Esophagus (tissue), 2 donors: Measurements from ENCODE around the gene ZNF846. TPM values are rescaled to one million over a fixed set of nuclear protein-coding genes. Genes with fewer than 3 reads are reported as not detected.

ENCODE experiments used
- H3K27ac ChIP-seq, 2 donors: one replicate each; pipeline ENCODE4 v1.5.1; 2013; ENCODE audit warnings: low read depth in 2 of 2, mild to moderate bottlenecking in 2 of 2, inconsistent platforms in 1 of 2, low read length in 1 of 2, moderate library complexity in 1 of 2
- H3K27me3 ChIP-seq, 2 donors: one replicate each; pipeline ENCODE4 v1.6.1; 2013; ENCODE audit warnings: low read length in 2 of 2, control low read depth in 1 of 2, mild to moderate bottlenecking in 1 of 2; ENCODE audit not compliant: insufficient read depth in 2 of 2, control insufficient read depth in 1 of 2
- H3K36me3 ChIP-seq, 2 donors: one replicate each; pipeline ENCODE4 v1.6.1; 2013; ENCODE audit warnings: low read length in 1 of 2; ENCODE audit not compliant: control insufficient read depth in 2 of 2, insufficient read depth in 2 of 2
- H3K4me1 ChIP-seq, 2 donors: one replicate each; pipeline ENCODE4 v1.6.1; 2013; ENCODE audit warnings: low read length in 1 of 2; ENCODE audit not compliant: control insufficient read depth in 2 of 2, insufficient read depth in 2 of 2
- H3K4me3 ChIP-seq, 2 donors: one replicate each; pipeline ENCODE4 v1.5.1; 2013; ENCODE audit warnings: low read length in 2 of 2, mild to moderate bottlenecking in 2 of 2, low read depth in 1 of 2, moderate library complexity in 1 of 2
- H3K9me3 ChIP-seq, 2 donors: one replicate each; pipeline ENCODE4 v1.6.1; 2013; ENCODE audit warnings: mild to moderate bottlenecking in 2 of 2, low read depth in 1 of 2, low read length in 1 of 2, moderate library complexity in 1 of 2; ENCODE audit not compliant: control insufficient read depth in 2 of 2, insufficient read depth in 1 of 2
- WGBS, 2 donors: extraction: QIAGEN DNeasy Blood & Tissue Kit; methylation state at CpG; one replicate each; pipeline ENCODE4 v1.1.7; 2013; 5-methylcytosine and 5-hydroxymethylcytosine counted together
- polyA plus RNA-seq, 2 donors: library from polyadenylated mRNA; stranded (reverse); fragments of 200-250 nt; gene quantifications; one replicate each; pipeline ENCODE4 v1.2.3, GENCODE V29; 2013
- donor health status: healthy with polysubstance abuse.
- donor health status: Bipolar disorder and iron deficiency.

The ZNF846 gene
- polyA plus RNA-seq, 2 donors: 8.4 to 17.5 TPM

DNA sequence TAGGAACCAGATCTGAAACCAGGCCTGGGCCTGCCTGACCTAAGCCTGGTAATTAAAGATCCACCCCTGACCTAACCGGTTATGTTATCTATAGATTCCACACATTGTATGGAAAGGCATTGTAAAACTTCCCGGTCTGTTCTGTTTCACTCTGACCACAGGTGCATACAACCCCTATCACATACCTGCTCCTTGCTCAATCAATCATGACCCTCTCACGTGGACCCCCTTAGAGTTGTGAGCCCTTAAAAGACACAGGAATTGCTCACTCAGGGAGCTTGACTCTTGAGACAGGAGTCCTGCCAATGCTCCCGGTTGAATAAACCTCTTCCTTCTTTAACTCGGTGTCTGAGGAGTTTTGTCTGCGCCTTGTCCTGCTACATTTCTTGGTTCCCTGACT, 66.4 kb downstream of the ZNF846 start:
- Histone ChIP-seq H3K27me3 (no peaks in the 10 kb centered on the region), H3K36me3 (no peaks in the 10 kb centered on the region), H3K9me3 (peaks cover 3 to 9% of the 10 kb centered on the region in 2 donors), H3K4me1 (peaks cover 0 to 14% of the 10 kb centered on the region in 2 donors), H3K4me3 (no peak overlapping the region), H3K27ac (peak overlapping the region; percentile 32 to 77)
- WGBS, 2 donors: 66 to 75% methylated on average over 6 of the region's 6 CpGs

Other genes starting within 250 kb of the ZNF846 start
- 10 to 100 TPM; 13.2 to 17.5 TPM for gene ZNF426, start 230.1 kb downstream of the ZNF846 start, polyA plus RNA-seq
- 10 to 100 TPM in 1 of 2 donors, 1 to 10 TPM in 1; 4.8 to 10.6 TPM for gene ZNF121, start 184.2 kb downstream of the ZNF846 start, polyA plus RNA-seq
- gene ZNF561, start 147.5 kb downstream of the ZNF846 start, polyA plus RNA-seq: 10 to 100 TPM; 25.4 to 27.0 TPM
- gene ZNF562, start 93.6 kb downstream of the ZNF846 start, polyA plus RNA-seq: 10 to 100 TPM; 11.2 to 14.2 TPM
- gene FBXL12, start 50.3 kb upstream of the ZNF846 start, polyA plus RNA-seq: 10 to 100 TPM; 14.8 to 15.3 TPM
- gene UBL5, start 59.2 kb upstream of the ZNF846 start, polyA plus RNA-seq: 1,000 to 10,000 TPM in 1 of 2 donors, 100 to 1,000 TPM in 1; 604 to 1,000 TPM
- gene PIN1, start 66.6 kb upstream of the ZNF846 start, polyA plus RNA-seq: 10 to 100 TPM; 35.0 to 81.7 TPM
- gene OLFM2, start 167.8 kb upstream of the ZNF846 start, polyA plus RNA-seq: 1 to 10 TPM; 4.8 to 5.7 TPM
- 1 to 10 TPM; 5.6 to 6.8 TPM for gene COL5A3, start 241.8 kb upstream of the ZNF846 start, polyA plus RNA-seq
- gene RDH8, start 244.7 kb upstream of the ZNF846 start, polyA plus RNA-seq: not detected